Measurements from ENCODE around the gene RNF11. TPM values are rescaled to one million over a fixed set of nuclear protein-coding genes. Genes with fewer than 3 reads are reported as not detected.

The RNF11 gene
- total and polyA plus RNA-seq, 2 of the 8 experiments (the other 6 are each of a cell fraction or from before 2014, with no cell fraction given): 49.6 to 54.2 TPM

DNA sequence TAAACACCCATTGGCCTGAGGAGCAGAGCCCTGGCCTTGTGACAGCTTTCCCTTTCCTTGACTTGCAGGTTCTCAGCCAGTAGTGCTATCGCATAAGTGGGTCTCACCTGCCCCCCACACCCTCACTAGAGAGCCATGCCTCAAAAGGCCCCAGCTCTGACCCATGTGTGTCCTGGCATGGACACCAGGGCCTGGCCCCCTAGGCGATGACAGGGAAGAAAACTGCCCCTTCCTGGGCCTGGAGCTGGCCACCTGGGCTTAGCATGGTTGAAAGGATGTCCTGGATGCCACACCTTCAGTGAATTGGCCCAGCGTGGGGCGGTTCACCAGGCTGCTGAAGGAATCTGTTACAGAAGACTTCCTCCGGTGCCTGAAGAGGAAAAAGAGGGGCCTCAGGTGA lies 75.8 kb downstream of the RNF11 start (continued):
- no peak for TF ChIP-seq SUZ12 (IDR thresholded peaks at IDR 0.05; ENCODE audit: low read length)
